Hindlimb muscle (tissue), 1 donor: ENCODE measurements around the gene TRPC3. TPM values are rescaled to one million over a fixed set of nuclear protein-coding genes. Genes with fewer than 3 reads are reported as not detected.

ENCODE experiments used
- DNase-seq: peaks from one replicate; pipeline ENCODE4 v3.0.0-alpha.2; 2013
- polyA plus RNA-seq: library from polyadenylated mRNA; unstranded; fragments of 120-200 nt; gene quantifications from one replicate; pipeline ENCODE4 v1.2.1, GENCODE V29; 2013; ENCODE audit not compliant: insufficient read length

TRPC3 gene
- 0.19 TPM for polyA plus RNA-seq

DNA sequence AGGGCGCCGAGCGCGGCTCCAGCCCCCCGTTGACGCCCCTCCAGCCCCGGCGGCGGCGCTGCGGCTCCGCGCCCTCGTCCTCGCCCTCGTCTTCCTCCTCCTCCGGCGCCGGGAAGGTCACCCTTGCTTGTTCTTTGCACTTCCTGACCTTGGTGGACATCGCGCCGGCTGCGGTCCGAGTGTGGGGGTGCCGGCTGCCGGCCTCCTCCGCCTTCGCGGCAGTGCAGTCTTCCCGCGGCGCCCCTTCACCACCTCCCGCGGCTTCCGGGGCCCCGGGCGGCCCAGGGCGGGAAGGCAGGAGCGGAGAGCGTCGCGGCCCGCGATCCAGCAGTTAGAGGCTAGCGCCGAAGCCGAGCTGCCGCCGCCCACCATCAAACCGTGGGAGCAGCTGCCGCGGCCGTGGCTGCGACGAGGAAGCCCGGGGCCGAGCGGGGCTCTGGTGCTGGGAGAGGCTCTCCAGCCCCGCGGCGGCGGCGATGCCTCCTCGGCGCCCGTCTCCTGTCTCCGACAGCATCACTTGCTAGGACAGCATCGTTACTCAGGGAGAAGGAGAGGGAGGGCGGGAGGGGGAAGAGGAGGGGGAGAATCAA lies at the start of gene TRPC3:
TSS of gene TRPC3 (minus strand) at position 540 of the 590 bp plus-strand sequence. CDS start at position 160, 380 bp downstream.
- peak; percentile 33 for DNase-seq

DNA sequence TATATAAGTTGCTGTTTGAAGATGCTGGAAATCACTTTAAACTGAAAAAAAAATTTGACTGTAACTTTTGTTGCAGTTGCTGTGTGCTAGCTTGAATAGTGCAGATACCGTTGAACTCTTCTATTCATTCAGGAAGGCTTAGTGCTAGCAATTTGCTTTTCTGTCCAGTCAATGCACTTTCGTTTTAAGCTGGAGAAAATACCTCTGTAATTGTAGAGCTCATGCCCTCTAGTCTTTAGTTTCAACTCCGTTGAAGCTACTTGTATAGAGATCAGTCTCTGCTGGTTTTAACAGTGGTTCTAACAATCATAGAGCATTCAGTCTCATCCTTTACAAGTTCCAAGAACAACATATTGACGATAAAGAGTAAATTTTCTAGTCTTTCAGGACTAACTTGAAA lies 49.0 kb upstream of the TRPC3 start:
- no peak for DNase-seq

DNA sequence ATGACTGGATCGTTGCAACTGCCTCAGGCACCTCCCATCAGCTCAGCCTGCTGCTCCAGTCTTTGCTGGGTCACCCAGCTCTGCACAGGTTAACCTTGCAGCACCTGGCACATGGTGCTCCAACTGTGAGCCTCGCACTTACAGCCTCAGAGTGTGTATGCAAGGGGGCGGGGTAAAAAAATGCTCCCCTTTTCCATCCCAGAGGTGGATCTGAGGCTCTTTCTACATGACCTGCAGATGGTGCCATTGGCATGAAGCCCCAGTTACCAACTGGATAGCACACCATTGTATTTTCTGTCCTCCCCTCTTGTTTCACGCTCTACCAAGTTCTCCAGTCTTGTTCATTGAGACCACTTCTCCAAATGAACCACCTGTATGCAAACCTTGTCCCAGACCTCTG lies 46.2 kb upstream of the TRPC3 start:
- no peak for DNase-seq

DNA sequence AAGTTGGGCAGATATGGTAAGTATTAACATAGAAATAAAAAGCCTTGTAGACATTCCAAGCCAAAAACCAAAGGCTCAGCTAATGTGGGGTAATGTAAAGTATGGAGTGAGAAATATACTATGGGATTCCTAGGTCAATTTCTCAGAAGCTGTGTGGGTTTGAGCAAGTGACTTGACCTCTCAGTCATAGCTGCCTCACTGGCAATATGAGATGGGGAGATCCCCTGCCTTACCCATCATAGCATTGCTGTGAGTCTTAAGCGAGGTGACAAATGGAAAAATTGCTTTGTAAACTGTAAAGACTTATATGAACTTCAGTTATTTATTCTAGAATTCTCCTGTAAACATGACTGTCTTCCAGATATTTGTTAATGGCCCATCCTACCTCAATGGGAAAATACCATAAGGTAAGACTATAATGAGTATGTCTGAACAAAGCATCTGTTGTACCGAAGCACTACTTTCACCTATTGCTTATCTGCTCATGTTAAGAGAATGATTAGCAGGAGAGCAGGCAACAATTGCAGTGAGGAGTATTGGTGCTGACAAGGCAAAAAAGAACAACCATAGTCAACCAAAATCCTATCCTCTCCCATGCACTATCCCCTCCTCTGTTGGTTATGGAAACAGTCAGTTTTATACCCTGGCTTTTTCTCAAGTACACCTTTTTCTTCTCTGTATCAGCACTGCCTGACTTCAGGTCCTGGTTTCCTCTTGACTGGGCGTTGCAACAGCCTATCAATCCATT lies 44.1 kb upstream of the TRPC3 start:
- no peak for DNase-seq

DNA sequence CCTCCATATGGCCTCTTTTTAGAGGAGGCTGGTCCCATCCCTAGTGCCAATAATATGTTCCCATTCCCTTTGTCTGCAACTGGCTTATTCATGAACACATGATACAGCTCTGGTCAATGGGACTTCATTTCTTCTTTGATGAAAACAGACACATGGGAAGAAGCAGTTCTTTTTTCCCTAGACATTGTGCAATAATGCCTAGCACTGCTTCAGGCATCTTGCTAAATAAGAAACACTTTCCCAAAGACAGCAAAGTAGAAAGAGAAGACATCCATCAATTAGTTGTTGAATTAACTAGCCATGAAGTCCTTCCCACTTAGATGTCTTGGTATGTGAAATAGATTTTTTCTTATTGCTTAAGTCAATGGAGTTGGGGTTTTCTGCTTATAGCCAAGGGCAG lies 40.1 kb upstream of the TRPC3 start:
- DNase-seq, result no peak

DNA sequence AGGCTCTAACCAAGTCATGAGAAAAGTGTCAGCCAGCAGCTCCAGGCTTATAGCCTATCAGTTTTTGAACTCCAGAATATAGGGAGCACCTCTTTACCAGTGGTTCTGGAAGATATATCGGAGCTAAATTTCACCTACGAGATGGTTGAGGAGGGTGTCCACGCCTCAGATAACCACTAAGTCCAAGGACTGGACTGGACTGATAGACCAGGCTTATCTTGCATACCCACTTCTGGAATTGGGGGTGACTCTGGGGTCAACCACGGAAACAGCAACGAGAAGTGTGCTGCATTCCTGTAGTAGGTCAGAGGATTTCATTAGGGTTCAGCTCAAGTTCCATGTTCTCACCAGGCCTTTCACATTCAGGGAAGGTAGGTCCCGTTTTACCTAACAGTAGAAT lies 38.6 kb upstream of the TRPC3 start:
- DNase-seq, result no peak

DNA sequence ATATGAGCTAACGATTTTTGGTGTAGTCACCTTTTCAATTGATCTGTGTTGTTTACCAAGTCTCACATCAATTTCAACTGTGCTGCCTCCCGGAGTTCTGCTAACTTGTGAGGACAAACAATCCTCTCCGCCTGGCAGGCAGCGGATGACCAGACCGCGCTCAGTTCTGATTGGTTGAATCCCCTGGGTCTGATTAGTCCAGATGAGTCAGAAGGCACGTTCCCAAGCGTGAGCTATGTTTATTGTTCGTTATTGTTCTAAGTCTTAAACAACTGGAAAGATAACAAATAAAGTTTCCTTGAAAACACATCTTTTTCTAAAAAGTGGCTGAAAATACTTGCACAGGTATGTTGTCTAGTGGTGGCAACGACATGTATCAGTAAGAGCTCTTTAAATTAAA lies 37.9 kb upstream of the TRPC3 start:
- no peak for DNase-seq

DNA sequence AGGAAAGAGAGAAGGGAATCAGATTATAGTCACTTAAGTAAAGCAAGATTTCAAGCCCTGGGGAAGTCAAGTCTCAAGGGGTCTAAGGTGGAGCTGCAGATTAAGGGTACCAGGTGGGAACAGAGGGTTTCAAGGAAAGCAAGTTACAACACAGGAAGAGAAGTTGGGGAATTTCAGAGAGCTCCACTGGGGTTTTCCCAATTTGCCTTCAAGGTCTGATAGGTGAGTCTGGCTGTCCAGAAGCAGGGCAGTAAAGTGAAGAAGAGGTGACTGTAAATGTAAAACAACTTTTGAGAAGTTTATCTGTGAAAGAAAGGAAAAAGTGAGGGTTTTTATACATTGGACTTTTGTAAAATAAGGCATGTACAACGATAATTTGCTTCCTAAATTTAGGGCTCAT lies 37.1 kb upstream of the TRPC3 start:
- DNase-seq, result no peak

DNA sequence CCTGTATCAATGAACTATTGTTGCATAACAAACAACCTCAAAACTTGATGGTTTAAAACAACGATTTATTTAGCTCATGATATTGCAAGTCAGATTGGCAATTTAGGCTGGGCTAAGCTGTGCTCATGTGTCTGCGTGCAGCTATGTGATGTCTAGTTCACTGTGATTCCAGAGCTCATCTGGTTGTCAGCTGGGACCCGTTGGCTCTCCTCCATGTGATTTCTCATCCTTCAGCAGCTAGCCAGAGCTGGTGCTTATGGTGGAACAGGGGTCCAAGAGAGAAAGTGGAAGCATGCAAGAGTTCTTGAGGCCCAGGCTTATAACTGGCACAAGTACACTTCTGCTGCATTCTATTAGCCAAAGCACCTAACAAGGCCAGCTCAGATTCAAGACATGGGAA lies 28.8 kb upstream of the TRPC3 start:
- DNase-seq, result no peak

DNA sequence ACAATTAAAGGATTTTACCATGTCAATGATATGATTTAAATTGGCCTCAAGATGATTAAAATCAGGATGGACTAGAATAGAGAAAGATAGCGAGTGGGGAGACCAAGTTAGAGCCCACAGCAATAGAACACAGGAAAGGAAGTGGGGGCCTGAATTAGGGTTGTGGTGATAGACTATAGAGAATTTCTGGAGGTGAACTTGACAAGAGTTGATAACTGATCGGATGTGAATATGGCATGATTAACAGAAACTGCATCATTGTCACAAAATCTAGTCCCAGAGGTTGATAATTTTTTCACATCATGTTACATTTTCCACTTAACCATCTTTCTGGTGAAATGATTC lies 26.3 kb upstream of the TRPC3 start:
- no peak for DNase-seq

DNA sequence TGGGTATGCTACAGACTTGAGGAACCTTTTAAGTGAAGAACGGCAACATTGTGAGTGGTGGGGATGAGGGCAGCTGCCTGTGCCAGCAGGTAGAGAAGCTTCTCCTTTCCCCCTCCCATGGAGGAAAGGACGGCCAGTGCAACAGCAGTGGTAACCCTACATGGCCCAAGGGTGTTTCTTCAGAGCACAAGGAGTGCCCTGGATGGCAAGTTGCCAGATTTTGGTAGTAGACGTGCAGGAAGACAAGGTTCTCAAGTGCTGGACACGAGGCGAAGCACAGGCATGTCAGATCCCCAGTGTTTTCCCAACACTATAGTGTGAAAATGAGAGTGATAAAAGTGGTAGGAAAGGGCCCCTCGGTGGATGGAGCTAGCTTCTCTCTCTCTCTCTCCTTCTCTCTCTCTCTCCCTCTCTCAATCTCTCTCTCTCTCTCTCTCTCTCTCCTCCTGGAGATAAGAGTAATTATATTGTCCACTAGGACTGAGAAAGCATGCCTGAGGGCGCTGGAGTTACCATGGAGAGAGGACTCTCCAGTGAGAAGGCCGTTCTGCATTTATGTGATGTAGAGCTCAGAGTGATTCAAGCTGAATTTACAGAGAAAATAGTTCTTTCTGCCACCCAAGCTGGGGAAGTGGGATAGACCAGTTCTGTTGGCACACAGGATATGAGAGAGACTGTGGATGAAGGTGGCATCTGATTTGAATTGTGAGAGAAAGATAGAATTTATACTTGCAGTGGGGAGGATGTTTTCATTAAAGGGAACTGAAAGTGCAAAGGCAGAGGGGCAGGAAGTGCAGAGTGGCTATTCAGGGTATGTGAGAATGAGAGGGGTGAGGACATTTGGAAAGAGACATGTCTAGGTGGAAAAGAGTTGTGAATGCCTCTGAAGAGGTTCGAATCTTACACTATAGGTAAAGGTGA lies 25.7 kb upstream of the TRPC3 start:
- no peak for DNase-seq

DNA sequence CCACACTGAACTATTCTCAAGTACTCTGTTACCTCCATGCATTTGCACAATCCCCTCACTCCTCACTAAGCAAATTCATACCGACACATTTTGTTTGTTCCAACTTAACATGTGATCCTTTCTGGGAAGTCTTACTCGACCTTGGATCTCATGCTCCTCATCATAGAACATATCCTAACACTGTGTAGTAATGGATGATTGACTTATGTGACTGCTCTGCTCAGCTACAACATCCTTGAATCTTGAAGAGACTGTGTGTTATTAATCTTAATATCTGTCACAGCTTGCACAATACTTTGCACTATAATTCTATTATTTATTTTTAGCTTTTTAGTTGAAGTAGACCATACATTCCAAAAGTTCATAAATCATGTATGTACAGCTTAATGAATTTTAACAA lies 23.9 kb upstream of the TRPC3 start:
- DNase-seq, result no peak

DNA sequence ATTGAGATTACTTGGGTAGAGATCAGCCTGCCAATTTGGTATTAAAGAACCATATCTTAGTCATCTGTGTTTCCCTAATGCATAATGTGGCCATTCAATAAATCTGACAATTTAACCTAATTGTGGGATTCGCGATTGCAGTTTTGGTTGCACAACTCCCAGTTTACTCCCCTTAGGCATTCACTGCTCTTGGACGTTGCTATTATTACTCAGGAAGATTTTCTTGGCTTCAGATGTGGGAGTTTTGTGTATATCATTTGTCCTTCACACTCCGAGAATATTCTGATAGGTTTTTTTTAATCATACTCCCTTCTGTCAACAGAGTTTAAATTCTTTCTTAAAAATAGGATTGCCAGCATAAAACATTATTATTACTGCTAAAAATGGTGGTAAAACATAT lies 22.0 kb upstream of the TRPC3 start:
- DNase-seq, result no peak

DNA sequence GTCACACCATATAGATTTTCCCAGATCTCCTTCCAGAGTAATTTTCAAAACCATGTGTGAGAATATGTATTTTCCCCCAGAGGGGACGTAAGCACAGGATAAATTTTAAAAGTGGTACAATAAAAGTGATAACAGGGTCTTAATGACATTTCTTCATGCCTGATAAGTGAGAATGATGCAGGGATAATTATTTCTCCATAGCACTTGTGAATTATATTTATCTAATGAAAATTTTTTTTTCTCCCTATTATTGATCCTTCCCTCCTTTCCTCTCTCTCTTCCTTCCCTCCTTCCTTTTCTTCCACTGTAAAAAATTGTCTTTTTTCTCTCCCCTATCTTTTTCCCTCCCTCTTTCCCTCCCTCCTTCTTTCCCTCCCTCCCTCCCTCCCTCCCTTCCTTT lies 17.0 kb upstream of the TRPC3 start:
- DNase-seq, result no peak

DNA sequence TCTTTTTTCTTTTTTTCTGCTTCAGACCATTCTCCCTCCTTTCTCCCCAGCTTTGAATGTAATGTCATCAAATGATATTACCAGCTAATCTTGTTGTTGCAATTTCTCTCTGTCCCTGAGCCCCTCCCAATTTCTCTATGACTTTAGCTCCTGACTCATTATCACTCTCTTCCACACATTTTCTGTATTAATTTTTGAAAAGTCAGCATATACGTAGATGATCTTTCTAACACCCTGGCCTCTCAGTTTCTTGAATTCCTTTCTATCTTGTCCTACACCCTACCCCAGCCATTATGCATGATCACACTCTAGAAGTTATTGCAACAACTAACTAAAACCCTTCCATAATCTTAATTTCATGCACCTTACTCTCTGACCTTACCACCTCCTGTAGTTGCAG lies 13.1 kb upstream of the TRPC3 start:
- no peak for DNase-seq

DNA sequence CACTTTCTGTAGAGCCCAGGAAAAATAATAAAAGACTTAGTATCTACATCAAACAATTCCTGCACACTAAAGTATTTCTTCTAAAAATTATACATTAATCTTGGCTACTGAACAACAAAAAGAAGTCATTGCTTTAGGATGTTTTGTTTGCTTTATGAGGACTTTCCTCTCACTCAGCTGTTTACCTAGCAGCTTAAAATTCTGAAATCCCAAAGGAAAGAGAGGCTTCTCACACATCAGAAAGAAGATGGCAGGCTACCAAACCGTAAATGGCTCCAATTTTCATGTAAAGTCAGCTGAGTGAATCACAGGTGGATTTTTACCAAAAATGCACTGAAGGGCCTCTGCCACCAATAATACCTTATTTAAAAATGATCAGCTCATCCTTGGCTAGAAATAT lies 9.0 kb upstream of the TRPC3 start:
- DNase-seq, result no peak

DNA sequence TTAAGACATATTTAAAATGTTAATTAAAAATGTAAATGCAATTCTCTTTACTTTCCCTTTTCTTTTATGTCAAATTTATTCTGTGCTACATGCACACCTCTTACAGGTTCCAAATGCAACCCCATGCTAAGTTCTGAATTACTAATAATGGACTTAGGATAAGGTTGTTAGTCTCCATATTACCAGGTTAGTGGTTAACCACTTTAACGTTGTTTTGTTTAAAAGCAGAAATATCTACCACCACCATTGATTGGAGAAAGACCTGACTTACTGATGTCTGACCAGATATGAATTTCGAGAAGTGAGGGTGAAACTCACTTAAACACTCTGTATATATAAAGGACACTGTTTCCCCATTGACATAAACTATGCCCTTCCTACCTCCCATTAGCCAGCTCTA lies 6.9 kb upstream of the TRPC3 start:
- DNase-seq, result no peak

DNA sequence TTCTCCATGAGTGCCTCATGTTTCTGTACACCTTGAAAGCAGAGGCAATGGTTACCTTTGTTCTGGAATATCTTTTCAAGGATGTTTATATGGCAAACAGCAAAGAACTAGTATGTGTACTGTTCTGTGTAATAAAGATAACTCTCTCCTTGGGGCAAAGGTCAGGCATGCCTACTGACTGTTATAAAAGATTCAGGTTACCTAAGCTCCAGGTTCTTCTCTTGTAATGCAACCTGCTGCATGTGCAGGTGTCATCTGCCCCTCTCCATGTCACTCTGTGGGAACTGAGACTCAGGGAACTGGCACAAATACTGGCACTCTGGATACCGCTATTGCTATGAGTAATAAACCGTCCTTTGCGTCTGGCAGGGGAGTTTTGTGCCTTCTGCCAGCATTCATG lies 5.4 kb upstream of the TRPC3 start:
- no peak for DNase-seq

DNA sequence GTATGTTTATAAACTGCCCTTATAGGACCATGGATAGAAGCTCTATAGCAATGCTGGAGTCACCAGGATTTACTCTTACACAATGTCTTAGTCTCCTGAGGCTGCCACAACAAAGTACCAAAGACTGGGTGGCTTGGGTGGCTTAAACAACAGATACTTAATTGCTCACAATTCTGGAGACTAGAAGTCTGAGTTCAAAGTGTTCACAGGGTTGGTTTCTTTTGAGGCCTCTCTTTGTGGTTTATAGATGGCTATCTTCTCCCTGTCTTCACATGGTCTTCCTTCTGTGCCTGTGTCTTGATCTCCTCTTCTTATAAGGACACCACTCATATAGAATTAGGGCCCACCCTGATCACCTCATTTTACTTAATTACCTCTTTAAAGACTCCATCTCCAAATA lies 2.0 kb upstream of the TRPC3 start:
- DNase-seq, result no peak

DNA sequence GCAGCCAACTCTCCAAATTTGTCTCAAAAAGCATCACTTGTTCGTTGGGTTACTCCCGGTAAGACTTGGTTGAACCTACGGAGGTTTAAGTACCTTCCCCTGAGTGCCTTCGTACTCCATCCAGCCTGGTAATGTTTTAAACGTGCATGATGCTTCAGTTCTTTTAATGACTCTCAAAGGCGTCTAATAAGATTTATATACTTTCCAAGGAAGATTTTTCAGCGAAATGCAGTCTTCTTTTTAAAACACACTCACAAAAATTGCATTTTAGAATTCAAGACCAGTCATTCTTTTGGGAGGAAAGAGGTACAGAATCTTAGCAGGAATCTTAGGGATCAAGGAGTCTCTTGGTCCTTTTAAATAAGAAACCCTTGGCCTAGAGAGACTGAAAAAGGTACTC lies 430 bp upstream of the TRPC3 start:
- no peak for DNase-seq

DNA sequence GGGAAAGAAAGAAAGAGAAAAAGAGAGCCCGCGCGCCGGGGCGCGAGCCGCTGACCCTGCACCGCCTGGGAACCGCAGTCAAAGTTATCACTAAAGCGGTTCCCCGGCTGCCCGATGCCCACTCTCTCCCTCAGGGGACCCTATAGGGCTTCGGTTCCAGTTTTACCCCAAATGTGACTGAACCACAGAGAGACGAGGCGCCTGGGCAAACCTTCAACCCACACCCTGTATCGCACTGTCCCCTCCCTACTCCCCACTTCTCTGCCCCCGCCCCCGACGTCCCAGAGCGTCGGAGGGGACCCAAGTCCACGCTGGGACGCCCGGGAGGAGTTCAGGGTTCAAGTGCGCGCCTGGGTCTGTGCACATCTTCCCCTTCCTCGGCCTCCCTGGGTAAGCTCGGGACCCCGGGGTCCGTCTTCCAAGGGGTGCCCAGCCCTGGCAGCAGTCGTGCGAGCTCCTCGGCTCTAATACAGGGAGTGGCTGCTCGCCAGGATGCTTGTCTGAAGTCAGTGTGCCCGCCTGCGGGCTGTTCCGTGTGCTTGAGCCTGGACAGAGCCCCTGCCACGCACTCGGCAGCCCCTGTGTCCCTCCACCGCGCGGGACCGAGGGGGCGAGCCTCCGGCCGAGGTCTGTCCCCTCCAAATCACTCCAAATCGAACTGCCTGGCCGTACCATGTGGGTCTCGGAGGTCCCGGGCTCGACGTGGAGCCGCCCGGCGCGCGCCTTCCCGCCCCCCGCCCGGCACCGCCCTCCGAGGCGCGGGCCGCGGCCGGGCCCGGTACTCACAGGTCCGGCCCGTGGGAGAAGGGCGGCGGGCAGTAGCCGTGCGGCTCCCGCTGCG lies 960 bp downstream of the TRPC3 start:
- DNase-seq, result peak; percentile 8

DNA sequence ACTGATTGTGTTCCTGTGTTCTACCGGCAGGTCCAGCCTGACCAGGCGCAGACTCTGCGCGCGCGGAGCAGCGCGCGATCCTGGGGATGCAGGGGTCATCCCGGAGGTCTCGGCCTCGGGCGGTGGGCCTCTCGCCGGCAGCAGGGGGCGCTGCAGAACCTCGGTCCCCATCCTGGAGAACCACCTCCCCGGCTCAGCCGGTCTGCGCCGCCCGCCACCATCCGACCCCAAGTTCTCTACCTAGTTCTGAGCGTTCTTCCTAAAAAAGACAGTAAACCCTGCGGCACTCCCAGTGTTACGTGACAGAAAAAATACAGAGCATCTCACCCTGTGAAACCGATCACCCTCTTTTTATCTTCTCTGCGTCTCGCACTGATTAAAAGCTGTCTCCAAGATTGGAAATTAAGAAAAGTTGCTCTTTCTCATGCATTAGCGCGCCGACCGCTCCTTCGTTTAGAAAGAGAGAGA lies 1.6 kb downstream of the TRPC3 start:
- DNase-seq, result peak; percentile 82

DNA sequence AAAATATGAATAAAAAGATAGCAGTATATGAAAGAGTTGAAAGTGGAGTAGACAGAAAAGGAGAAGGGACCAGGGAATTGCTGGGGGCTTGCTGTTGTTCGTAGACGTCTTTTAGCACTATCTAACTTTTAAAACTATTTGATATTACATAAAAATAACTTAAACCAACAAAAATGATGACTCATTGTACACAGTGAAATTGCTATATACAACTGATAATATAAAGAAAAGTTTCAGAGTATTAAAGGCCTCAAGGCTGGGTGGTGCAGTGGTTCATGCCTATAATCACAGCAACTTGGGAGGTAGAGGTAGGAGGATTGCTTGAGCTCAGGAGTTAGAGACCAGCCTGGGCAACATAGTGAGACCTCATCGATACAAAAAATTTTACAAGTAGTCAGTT lies 5.2 kb downstream of the TRPC3 start:
- DNase-seq, result no peak
